Right atrium auricular region (tissue), 2 donors: Measurements from ENCODE around the gene LRRC55. TPM values are rescaled to one million over a fixed set of nuclear protein-coding genes. Genes with fewer than 3 reads are reported as not detected.

Experiments
- DNase-seq: peaks from one replicate; pipeline ENCODE4 v3.0.0-alpha.2; 2019; ENCODE audit warnings: low spot score
- H3K27ac ChIP-seq, 2 donors: fragments of 200-600 bp; sonication (generic); 1 replicate in 1 of 2; 2 replicates in 1 of 2; pipeline ENCODE4 v1.5.1; 2016 to 2019
- H3K27me3 ChIP-seq, 2 donors: fragments of 200-600 bp; sonication (generic); one replicate each; pipeline versions ENCODE4 v1.5.1 to v1.6.0; 2017 to 2019
- H3K36me3 ChIP-seq: fragments of 200-600 bp; sonication (generic); one replicate; pipeline ENCODE4 v1.5.1; 2016
- H3K4me1 ChIP-seq, 2 donors: fragments of 200-600 bp; sonication (generic); one replicate each; pipeline versions ENCODE4 v1.5.1 to v1.6.0; 2017 to 2019
- H3K4me3 ChIP-seq, 2 donors: fragments of 200-600 bp; sonication (generic); 1 replicate in 1 of 2; 2 replicates in 1 of 2; pipeline ENCODE4 v1.5.1; 2017 to 2019; ENCODE audit warnings: mild to moderate bottlenecking in 1 of 2, moderate library complexity in 1 of 2
- H3K9me3 ChIP-seq, 2 donors: fragments of 200-600 bp; sonication (generic); one replicate each; pipeline ENCODE4 v1.5.1; 2019
- CTCF ChIP-seq, 2 donors: fragments of 200-600 bp; sonication (generic); IDR thresholded peaks; one replicate each; pipeline ENCODE4 v1.5.1; 2019; ENCODE audit warnings: antibody characterized with exemption in 2 of 2
- total RNA-seq, 2 donors: library from RNA; depleted of rRNA; stranded (reverse); fragments of >200 nt; gene quantifications; one replicate each; pipeline ENCODE4 v1.1.0, GENCODE V29; 2016

Gene LRRC55
- total RNA-seq, 2 donors from 2014 or later = not detected

- TF ChIP-seq CTCF (IDR thresholded peaks at IDR 0.05) = no peak
- no peaks in the 10 kb centered on the region for H3K4me1 ChIP-seq
- no peaks in the 10 kb centered on the region for H3K27me3 ChIP-seq
- no peaks in the 10 kb centered on the region for H3K9me3 ChIP-seq
- H3K27ac ChIP-seq = no peak overlapping the region
- no peak overlapping the region for H3K4me3 ChIP-seq
- DNase-seq = no peak
- H3K36me3 ChIP-seq = no peaks in the 10 kb centered on the region
Measured at GRCh38 chr11:57157624-57158023, 24.1 kb upstream of the LRRC55 start.

GRCh38 chr11:57158180-57158579 lies 23.6 kb upstream of the LRRC55 start:
- Histone ChIP-seq H3K27ac (no peak overlapping the region), H3K27me3 (no peaks in the 10 kb centered on the region), H3K36me3 (no peaks in the 10 kb centered on the region), H3K4me1 (no peaks in the 10 kb centered on the region), H3K9me3 (no peaks in the 10 kb centered on the region), H3K4me3 (no peak overlapping the region)
- no peak for TF ChIP-seq CTCF (IDR thresholded peaks at IDR 0.05)
- no peak for DNase-seq

DNA sequence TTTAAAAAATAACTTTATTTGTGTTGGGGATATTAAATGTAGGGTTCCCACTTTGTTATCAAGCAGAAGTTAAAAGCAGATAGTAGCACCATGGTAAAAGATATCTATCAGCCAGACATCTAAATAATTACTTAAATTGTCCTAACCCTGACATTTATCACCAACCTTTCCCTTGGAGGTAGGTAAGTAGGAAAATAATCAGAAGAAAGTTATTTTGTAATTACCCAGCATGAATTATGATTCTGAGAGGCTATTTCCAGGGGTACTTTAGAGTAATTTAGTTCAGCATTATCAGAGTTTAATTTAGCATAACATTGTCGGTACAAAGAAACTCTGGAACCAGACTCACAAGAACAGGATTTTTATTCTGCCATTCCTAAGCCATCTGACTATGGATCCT lies 23.2 kb upstream of the LRRC55 start:
- DNase-seq = no peak
- no peaks in the 10 kb centered on the region for H3K4me1 ChIP-seq
- no peaks in the 10 kb centered on the region for H3K36me3 ChIP-seq
- no peaks in the 10 kb centered on the region for H3K27me3 ChIP-seq
- H3K4me3 ChIP-seq = no peak overlapping the region
- no peak overlapping the region for H3K27ac ChIP-seq
- H3K9me3 ChIP-seq = no peaks in the 10 kb centered on the region
- TF ChIP-seq CTCF (IDR thresholded peaks at IDR 0.05) = no peak

DNA sequence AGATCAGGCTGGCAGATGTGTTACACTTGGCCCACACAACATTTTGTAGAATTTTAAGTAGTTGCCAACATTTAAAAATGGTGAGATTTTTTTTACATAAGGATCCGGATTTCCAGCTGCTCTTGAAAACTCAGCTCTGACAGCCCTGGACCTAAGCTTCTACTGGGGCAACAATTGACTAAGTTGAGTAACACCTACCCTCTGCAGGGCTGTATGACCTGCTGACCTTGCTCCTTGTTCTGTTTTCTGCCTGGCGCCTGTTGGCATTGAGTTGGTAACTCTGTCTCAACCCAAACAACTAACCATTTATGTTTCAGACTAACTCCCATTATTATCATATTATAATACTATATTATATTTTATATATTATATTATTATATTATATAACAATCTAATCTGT lies 21.1 kb upstream of the LRRC55 start:
- TF ChIP-seq CTCF (IDR thresholded peaks at IDR 0.05) = no peak
- no peaks in the 10 kb centered on the region for H3K4me1 ChIP-seq
- no peaks in the 10 kb centered on the region for H3K27me3 ChIP-seq
- no peak overlapping the region for H3K4me3 ChIP-seq
- DNase-seq = no peak
- no peaks in the 10 kb centered on the region for H3K36me3 ChIP-seq
- H3K27ac ChIP-seq = no peak overlapping the region
- H3K9me3 ChIP-seq = no peaks in the 10 kb centered on the region

- H3K27ac ChIP-seq = no peak overlapping the region
- no peak for TF ChIP-seq CTCF (IDR thresholded peaks at IDR 0.05)
- H3K27me3 ChIP-seq = no peaks in the 10 kb centered on the region
- no peak overlapping the region for H3K4me3 ChIP-seq
- no peaks in the 10 kb centered on the region for H3K4me1 ChIP-seq
- H3K36me3 ChIP-seq = no peaks in the 10 kb centered on the region
- H3K9me3 ChIP-seq = no peaks in the 10 kb centered on the region
- DNase-seq = no peak
Measured at GRCh38 chr11:57161351-57161750, 20.4 kb upstream of the LRRC55 start.

GRCh38 chr11:57162179-57162898 lies 19.4 kb upstream of the LRRC55 start:
- Histone ChIP-seq H3K27ac (no peak overlapping the region), H3K36me3 (no peaks in the 10 kb centered on the region), H3K27me3 (no peaks in the 10 kb centered on the region), H3K9me3 (no peaks in the 10 kb centered on the region), H3K4me3 (no peak overlapping the region), H3K4me1 (no peaks in the 10 kb centered on the region)
- TF ChIP-seq CTCF (IDR thresholded peaks at IDR 0.05) = no peak
- no peak for DNase-seq
